ENCODE data around the gene ASXL1.

- TF ChIP-seq, protein P1, sequence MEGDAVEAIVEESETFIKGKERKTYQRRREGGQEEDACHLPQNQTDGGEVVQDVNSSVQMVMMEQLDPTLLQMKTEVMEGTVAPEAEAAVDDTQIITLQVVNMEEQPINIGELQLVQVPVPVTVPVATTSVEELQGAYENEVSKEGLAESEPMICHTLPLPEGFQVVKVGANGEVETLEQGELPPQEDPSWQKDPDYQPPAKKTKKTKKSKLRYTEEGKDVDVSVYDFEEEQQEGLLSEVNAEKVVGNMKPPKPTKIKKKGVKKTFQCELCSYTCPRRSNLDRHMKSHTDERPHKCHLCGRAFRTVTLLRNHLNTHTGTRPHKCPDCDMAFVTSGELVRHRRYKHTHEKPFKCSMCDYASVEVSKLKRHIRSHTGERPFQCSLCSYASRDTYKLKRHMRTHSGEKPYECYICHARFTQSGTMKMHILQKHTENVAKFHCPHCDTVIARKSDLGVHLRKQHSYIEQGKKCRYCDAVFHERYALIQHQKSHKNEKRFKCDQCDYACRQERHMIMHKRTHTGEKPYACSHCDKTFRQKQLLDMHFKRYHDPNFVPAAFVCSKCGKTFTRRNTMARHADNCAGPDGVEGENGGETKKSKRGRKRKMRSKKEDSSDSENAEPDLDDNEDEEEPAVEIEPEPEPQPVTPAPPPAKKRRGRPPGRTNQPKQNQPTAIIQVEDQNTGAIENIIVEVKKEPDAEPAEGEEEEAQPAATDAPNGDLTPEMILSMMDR (conservative IDR thresholded peaks at IDR 0.05; ENCODE audit: low read depth in 2 of 2) = no peak
- TF ChIP-seq POLR2AphosphoS5 (IDR thresholded peaks at IDR 0.05; ENCODE audit: low read depth) (no peak), EZH2 (IDR thresholded peaks at IDR 0.05; ENCODE audit: low read depth, unreplicated experiment) (no peak), CREB1 (CRISPR knock-in tag; IDR thresholded peaks at IDR 0.05; ENCODE audit: low read depth) (no peak), EZH2phosphoT487 (IDR thresholded peaks at IDR 0.05; ENCODE audit: unreplicated experiment) (no peak), NANOG (IDR thresholded peaks at IDR 0.05; ENCODE audit: borderline replicate concordance) (no peak), JUNB (IDR thresholded peaks at IDR 0.05; ENCODE audit: unreplicated experiment) (no peak), ZNF331 (CRISPR knock-in tag; IDR thresholded peaks at IDR 0.05; ENCODE audit: low read depth) (no peak), STAT1 (IDR thresholded peaks at IDR 0.05; ENCODE audit: unreplicated experiment) (no peak)
- TF ChIP-seq, protein P2, sequence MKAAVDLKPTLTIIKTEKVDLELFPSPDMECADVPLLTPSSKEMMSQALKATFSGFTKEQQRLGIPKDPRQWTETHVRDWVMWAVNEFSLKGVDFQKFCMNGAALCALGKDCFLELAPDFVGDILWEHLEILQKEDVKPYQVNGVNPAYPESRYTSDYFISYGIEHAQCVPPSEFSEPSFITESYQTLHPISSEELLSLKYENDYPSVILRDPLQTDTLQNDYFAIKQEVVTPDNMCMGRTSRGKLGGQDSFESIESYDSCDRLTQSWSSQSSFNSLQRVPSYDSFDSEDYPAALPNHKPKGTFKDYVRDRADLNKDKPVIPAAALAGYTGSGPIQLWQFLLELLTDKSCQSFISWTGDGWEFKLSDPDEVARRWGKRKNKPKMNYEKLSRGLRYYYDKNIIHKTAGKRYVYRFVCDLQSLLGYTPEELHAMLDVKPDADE (IDR thresholded peaks at IDR 0.05) = no peak
- TF ChIP-seq, protein P3, sequence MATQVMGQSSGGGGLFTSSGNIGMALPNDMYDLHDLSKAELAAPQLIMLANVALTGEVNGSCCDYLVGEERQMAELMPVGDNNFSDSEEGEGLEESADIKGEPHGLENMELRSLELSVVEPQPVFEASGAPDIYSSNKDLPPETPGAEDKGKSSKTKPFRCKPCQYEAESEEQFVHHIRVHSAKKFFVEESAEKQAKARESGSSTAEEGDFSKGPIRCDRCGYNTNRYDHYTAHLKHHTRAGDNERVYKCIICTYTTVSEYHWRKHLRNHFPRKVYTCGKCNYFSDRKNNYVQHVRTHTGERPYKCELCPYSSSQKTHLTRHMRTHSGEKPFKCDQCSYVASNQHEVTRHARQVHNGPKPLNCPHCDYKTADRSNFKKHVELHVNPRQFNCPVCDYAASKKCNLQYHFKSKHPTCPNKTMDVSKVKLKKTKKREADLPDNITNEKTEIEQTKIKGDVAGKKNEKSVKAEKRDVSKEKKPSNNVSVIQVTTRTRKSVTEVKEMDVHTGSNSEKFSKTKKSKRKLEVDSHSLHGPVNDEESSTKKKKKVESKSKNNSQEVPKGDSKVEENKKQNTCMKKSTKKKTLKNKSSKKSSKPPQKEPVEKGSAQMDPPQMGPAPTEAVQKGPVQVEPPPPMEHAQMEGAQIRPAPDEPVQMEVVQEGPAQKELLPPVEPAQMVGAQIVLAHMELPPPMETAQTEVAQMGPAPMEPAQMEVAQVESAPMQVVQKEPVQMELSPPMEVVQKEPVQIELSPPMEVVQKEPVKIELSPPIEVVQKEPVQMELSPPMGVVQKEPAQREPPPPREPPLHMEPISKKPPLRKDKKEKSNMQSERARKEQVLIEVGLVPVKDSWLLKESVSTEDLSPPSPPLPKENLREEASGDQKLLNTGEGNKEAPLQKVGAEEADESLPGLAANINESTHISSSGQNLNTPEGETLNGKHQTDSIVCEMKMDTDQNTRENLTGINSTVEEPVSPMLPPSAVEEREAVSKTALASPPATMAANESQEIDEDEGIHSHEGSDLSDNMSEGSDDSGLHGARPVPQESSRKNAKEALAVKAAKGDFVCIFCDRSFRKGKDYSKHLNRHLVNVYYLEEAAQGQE (IDR thresholded peaks at IDR 0.05; ENCODE audit: unreplicated experiment) = no peak
- TF ChIP-seq, protein P4, sequence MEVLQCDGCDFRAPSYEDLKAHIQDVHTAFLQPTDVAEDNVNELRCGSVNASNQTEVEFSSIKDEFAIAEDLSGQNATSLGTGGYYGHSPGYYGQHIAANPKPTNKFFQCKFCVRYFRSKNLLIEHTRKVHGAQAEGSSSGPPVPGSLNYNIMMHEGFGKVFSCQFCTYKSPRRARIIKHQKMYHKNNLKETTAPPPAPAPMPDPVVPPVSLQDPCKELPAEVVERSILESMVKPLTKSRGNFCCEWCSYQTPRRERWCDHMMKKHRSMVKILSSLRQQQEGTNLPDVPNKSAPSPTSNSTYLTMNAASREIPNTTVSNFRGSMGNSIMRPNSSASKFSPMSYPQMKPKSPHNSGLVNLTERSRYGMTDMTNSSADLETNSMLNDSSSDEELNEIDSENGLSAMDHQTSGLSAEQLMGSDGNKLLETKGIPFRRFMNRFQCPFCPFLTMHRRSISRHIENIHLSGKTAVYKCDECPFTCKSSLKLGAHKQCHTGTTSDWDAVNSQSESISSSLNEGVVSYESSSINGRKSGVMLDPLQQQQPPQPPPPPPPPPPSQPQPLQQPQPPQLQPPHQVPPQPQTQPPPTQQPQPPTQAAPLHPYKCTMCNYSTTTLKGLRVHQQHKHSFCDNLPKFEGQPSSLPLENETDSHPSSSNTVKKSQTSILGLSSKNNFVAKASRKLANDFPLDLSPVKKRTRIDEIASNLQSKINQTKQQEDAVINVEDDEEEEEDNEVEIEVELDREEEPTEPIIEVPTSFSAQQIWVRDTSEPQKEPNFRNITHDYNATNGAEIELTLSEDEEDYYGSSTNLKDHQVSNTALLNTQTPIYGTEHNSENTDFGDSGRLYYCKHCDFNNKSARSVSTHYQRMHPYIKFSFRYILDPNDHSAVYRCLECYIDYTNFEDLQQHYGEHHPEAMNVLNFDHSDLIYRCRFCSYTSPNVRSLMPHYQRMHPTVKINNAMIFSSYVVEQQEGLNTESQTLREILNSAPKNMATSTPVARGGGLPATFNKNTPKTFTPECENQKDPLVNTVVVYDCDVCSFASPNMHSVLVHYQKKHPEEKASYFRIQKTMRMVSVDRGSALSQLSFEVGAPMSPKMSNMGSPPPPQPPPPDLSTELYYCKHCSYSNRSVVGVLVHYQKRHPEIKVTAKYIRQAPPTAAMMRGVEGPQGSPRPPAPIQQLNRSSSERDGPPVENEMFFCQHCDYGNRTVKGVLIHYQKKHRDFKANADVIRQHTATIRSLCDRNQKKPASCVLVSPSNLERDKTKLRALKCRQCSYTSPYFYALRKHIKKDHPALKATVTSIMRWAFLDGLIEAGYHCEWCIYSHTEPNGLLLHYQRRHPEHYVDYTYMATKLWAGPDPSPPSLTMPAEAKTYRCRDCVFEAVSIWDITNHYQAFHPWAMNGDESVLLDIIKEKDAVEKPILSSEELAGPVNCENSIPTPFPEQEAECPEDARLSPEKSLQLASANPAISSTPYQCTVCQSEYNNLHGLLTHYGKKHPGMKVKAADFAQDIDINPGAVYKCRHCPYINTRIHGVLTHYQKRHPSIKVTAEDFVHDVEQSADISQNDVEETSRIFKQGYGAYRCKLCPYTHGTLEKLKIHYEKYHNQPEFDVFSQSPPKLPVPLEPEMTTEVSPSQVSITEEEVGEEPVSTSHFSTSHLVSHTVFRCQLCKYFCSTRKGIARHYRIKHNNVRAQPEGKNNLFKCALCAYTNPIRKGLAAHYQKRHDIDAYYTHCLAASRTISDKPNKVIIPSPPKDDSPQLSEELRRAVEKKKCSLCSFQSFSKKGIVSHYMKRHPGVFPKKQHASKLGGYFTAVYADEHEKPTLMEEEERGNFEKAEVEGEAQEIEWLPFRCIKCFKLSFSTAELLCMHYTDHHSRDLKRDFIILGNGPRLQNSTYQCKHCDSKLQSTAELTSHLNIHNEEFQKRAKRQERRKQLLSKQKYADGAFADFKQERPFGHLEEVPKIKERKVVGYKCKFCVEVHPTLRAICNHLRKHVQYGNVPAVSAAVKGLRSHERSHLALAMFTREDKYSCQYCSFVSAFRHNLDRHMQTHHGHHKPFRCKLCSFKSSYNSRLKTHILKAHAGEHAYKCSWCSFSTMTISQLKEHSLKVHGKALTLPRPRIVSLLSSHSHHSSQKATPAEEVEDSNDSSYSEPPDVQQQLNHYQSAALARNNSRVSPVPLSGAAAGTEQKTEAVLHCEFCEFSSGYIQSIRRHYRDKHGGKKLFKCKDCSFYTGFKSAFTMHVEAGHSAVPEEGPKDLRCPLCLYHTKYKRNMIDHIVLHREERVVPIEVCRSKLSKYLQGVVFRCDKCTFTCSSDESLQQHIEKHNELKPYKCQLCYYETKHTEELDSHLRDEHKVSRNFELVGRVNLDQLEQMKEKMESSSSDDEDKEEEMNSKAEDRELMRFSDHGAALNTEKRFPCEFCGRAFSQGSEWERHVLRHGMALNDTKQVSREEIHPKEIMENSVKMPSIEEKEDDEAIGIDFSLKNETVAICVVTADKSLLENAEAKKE (CRISPR knock-in tag; IDR thresholded peaks at IDR 0.05) = no peak
Observed at GRCh38 chr20:32445539-32446273, 87.6 kb downstream of the ASXL1 start.

Measured in GM23338 (cell line).